ENCODE data around the gene DEDD2.

DEDD2 gene

GRCh38 chr19:42200116-42200715 is 17.3 kb downstream of the DEDD2 start:
- no peak for TF ChIP-seq CTCF (IDR thresholded peaks at IDR 0.05; ENCODE audit: low read length, missing control alignments)
- no peak overlapping the region for H3K4me3 ChIP-seq (replicated peaks; ENCODE audit: low read depth, low read length)
- no peak for DNase-seq (ENCODE audit: low read depth)

- no peak for DNase-seq (ENCODE audit: low read depth)
- H3K4me3 ChIP-seq (replicated peaks; ENCODE audit: low read depth, low read length): no peak overlapping the region
Measured at GRCh38 chr19:42199440-42200115, 17.9 kb downstream of the DEDD2 start.

GRCh38 chr19:42198676-42199439 is 18.6 kb downstream of the DEDD2 start:
- TF ChIP-seq CTCF (IDR thresholded peaks at IDR 0.05; ENCODE audit: low read length, missing control alignments): no peak
- no peak overlapping the region for H3K4me3 ChIP-seq (replicated peaks; ENCODE audit: low read depth, low read length)
- no peak for DNase-seq (ENCODE audit: low read depth)

More at GRCh38 chr19:42199440-42200115, 17.9 kb downstream of the DEDD2 start:
- TF ChIP-seq CTCF (IDR thresholded peaks at IDR 0.05; ENCODE audit: low read length, missing control alignments): no peak

- DNase-seq (ENCODE audit: low read depth): no peak
- no peak overlapping the region for H3K4me3 ChIP-seq (replicated peaks; ENCODE audit: low read depth, low read length)
- TF ChIP-seq CTCF (IDR thresholded peaks at IDR 0.05; ENCODE audit: low read length, missing control alignments): no peak
Measured at GRCh38 chr19:42197375-42197817, 20.1 kb downstream of the DEDD2 start.

- H3K4me3 ChIP-seq (replicated peaks; ENCODE audit: low read depth, low read length): no peak overlapping the region
- DNase-seq (ENCODE audit: low read depth): no peak
- no peak for TF ChIP-seq CTCF (IDR thresholded peaks at IDR 0.05; ENCODE audit: low read length, missing control alignments)
Measured at GRCh38 chr19:42196011-42197001, 21.2 kb downstream of the DEDD2 start.

- TF ChIP-seq CTCF (IDR thresholded peaks at IDR 0.05; ENCODE audit: low read length, missing control alignments): no peak
- H3K4me3 ChIP-seq (replicated peaks; ENCODE audit: low read depth, low read length): no peak overlapping the region
- peak; percentile 91 for DNase-seq (ENCODE audit: low read depth)
Measured at GRCh38 chr19:42193706-42194105, 23.8 kb downstream of the DEDD2 start.

Measured in fibroblast of pulmonary artery (primary cell).